Keratinocyte (primary cell): ENCODE measurements around the gene ZNF236. TPM values are rescaled to one million over a fixed set of nuclear protein-coding genes. Genes with fewer than 3 reads are reported as not detected.
A peak's percentile ranks its signal among the peaks of the same experiment; 100 is the strongest.

ENCODE experiments used
- DNase-seq: peaks from one replicate; pipeline ENCODE4 v3.0.0-alpha.2; 2011; ENCODE audit warnings: low read depth, missing footprints, low spot score
- FAIRE-seq: peaks from 2 replicates; lab custom pipeline; 2011; peaks lifted over from hg19 to GRCh38; lab: Jason Lieb, UNC
- H2AFZ ChIP-seq: 2 replicates; pipeline ENCODE4 v1.6.0; 2012; ENCODE audit warnings: low read length, control low read depth, inconsistent platforms; ENCODE audit not compliant: control insufficient read depth
- H3K27ac ChIP-seq: 2 replicates; pipeline ENCODE4 v1.5.1; 2011; ENCODE audit warnings: low read length; ENCODE audit not compliant: control insufficient read depth, insufficient read depth
- H3K27me3 ChIP-seq: 3 replicates; pipeline ENCODE4 v1.6.0; 2011; ENCODE audit warnings: low read length; ENCODE audit not compliant: control insufficient read depth, insufficient read depth; ENCODE audit errors: extremely low read depth
- H3K36me3 ChIP-seq, 2 experiments: 2 replicates in 1 of 2; 3 replicates in 1 of 2; pipeline ENCODE4 v1.5.1; 2011; ENCODE audit warnings: low read length in 2 of 2, mild to moderate bottlenecking in 1 of 2; ENCODE audit not compliant: control insufficient read depth in 2 of 2, insufficient read depth in 2 of 2; ENCODE audit errors: extremely low read depth in 1 of 2
- H3K4me1 ChIP-seq: 3 replicates; pipeline ENCODE4 v1.5.1; 2011; ENCODE audit warnings: low read length; ENCODE audit not compliant: control insufficient read depth, insufficient read depth; ENCODE audit errors: extremely low read depth
- H3K4me2 ChIP-seq: 3 replicates; pipeline ENCODE4 v1.6.0; 2011; ENCODE audit warnings: low read depth, low read length; ENCODE audit not compliant: control insufficient read depth, insufficient read depth; ENCODE audit errors: extremely low read depth
- H3K4me3 ChIP-seq, 3 experiments: fragments of 200-600 bp in 1 of 3; sonication (generic) in 1 of 3; 2 replicates in 2 of 3; 3 replicates in 1 of 3; pipeline ENCODE4 v1.5.1; 2011 to 2016; ENCODE audit warnings: low read length in 3 of 3, mild to moderate bottlenecking in 3 of 3, control low read depth in 2 of 3, inconsistent platforms in 1 of 3, low read depth in 1 of 3, mixed read lengths in 1 of 3, mixed run types in 1 of 3, moderate library complexity in 1 of 3; ENCODE audit not compliant: control insufficient read depth in 2 of 3, insufficient read depth in 2 of 3; ENCODE audit errors: extremely low read depth in 1 of 3
- H3K79me2 ChIP-seq: 2 replicates; pipeline ENCODE4 v1.6.0; 2012; ENCODE audit warnings: low read length; ENCODE audit not compliant: control insufficient read depth, insufficient read depth
- H3K9ac ChIP-seq: 3 replicates; pipeline ENCODE4 v1.6.0; 2011; ENCODE audit warnings: low read length; ENCODE audit not compliant: control insufficient read depth, insufficient read depth; ENCODE audit errors: extremely low read depth
- H3K9me1 ChIP-seq: 3 replicates; pipeline ENCODE4 v1.6.0; 2011; ENCODE audit warnings: low read length; ENCODE audit not compliant: control insufficient read depth, insufficient read depth; ENCODE audit errors: extremely low read depth
- H3K9me3 ChIP-seq: 2 replicates; pipeline ENCODE4 v1.5.1; 2012; ENCODE audit warnings: low read depth, low read length; ENCODE audit not compliant: control insufficient read depth
- H4K20me1 ChIP-seq: 3 replicates; pipeline ENCODE4 v1.6.0; 2011; ENCODE audit warnings: low read length; ENCODE audit not compliant: control insufficient read depth, insufficient read depth; ENCODE audit errors: extremely low read depth
- EZH2 ChIP-seq: IDR thresholded peaks from one replicate; pipeline ENCODE4 v1.6.1; 2012; ENCODE audit warnings: inconsistent platforms, mild to moderate bottlenecking, low read length, moderate library complexity
- dilution Hi-C: fragments of 300-500 bp; cut with MboI; formaldehyde crosslinking; loops from one replicate; pipeline ENCODE4 v1.7.0; 2020; ENCODE audit warnings: low sequenced_read_pairs; ENCODE audit not compliant: extremely low pct_ligation_motif_present
- polyA plus RNA-seq, 5 experiments: library from polyadenylated mRNA; depleted of rRNA in 3 of 5; stranded (reverse) in 3 of 5; stranded (forward) in 1 of 5; unstranded in 1 of 5; fragments of >200 nt; gene quantifications; 1 replicate in 1 of 5; 2 replicates in 3 of 5; 3 replicates in 1 of 5; pipeline versions ENCODE4 v1.2.1 to v1.2.3, GENCODE V29; 2011 to 2012; ENCODE audit warnings: missing spikeins in 2 of 5, low read depth in 1 of 5, low replicate concordance in 1 of 5
- TF ChIP-seq, protein P1 (sequence below), 3 experiments: IDR thresholded peaks in 1 of 3; conservative IDR thresholded peaks in 1 of 3; optimal IDR thresholded peaks in 1 of 3; 2 replicates in 2 of 3; 3 replicates in 1 of 3; pipeline versions ENCODE3 to v1.5.1; 2011; ENCODE audit warnings: low read length in 3 of 3, mild to moderate bottlenecking in 3 of 3, moderate library complexity in 2 of 3, control low read depth in 1 of 3, inconsistent platforms in 1 of 3; ENCODE audit not compliant: insufficient read depth in 2 of 3; ENCODE audit errors: extremely low read depth in 1 of 3

Gene ZNF236
- polyA plus RNA-seq, 1 donor (not counting 4 experiments of a cell fraction or from before 2014, with no cell fraction given): 4.5 TPM

GRCh38 chr18:76801567-76802505, 20.5 kb upstream of the ZNF236 start:
- H3K27ac ChIP-seq: no peak overlapping the region
- H3K9ac ChIP-seq: peak overlapping the region; percentile 44
- H2AFZ ChIP-seq: peak overlapping the region; percentile 94
- H3K27me3 ChIP-seq: no peaks in the 10 kb centered on the region
- DNase-seq: no peak
- dilution Hi-C loops: no loop called here
- H3K4me1 ChIP-seq: peaks cover 35% of the 10 kb centered on the region
- H3K4me2 ChIP-seq: peak overlapping the region; percentile 82
- H4K20me1 ChIP-seq: no peaks in the 10 kb centered on the region
- no peak for TF ChIP-seq EZH2
- TF ChIP-seq, protein P1, sequence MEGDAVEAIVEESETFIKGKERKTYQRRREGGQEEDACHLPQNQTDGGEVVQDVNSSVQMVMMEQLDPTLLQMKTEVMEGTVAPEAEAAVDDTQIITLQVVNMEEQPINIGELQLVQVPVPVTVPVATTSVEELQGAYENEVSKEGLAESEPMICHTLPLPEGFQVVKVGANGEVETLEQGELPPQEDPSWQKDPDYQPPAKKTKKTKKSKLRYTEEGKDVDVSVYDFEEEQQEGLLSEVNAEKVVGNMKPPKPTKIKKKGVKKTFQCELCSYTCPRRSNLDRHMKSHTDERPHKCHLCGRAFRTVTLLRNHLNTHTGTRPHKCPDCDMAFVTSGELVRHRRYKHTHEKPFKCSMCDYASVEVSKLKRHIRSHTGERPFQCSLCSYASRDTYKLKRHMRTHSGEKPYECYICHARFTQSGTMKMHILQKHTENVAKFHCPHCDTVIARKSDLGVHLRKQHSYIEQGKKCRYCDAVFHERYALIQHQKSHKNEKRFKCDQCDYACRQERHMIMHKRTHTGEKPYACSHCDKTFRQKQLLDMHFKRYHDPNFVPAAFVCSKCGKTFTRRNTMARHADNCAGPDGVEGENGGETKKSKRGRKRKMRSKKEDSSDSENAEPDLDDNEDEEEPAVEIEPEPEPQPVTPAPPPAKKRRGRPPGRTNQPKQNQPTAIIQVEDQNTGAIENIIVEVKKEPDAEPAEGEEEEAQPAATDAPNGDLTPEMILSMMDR (optimal IDR thresholded peaks at IDR 0.05 in 1 of 3, IDR thresholded peaks at IDR 0.05 in 1 of 3, conservative IDR thresholded peaks at IDR 0.05 in 1 of 3; ENCODE audit: extremely low read depth in 1 of 3, insufficient read depth in 2 of 3, low read length in 3 of 3): peak; percentile 65 to 96 (median 93)
- no peaks in the 10 kb centered on the region for H3K9me1 ChIP-seq
- no peak for FAIRE-seq
- H3K79me2 ChIP-seq: no peaks in the 10 kb centered on the region
- peak overlapping the region; percentile 32 to 55 (median 48) for H3K4me3 ChIP-seq
- no peaks in the 10 kb centered on the region for H3K36me3 ChIP-seq
- no peaks in the 10 kb centered on the region for H3K9me3 ChIP-seq

GRCh38 chr18:76803413-76803812, 18.9 kb upstream of the ZNF236 start:
- no peak for TF ChIP-seq EZH2
- TF ChIP-seq, protein P1 (optimal IDR thresholded peaks at IDR 0.05 in 1 of 3, IDR thresholded peaks at IDR 0.05 in 1 of 3, conservative IDR thresholded peaks at IDR 0.05 in 1 of 3; ENCODE audit: extremely low read depth in 1 of 3, insufficient read depth in 2 of 3, low read length in 3 of 3): no peak
- Histone ChIP-seq H3K9ac (peak overlapping the region; percentile 41), H2AFZ (peak overlapping the region; percentile 94), H3K4me1 (peaks cover 37% of the 10 kb centered on the region), H3K9me3 (no peaks in the 10 kb centered on the region), H3K36me3 (no peaks in the 10 kb centered on the region), H3K79me2 (no peaks in the 10 kb centered on the region), H3K9me1 (no peaks in the 10 kb centered on the region), H3K27ac (no peak overlapping the region), H3K27me3 (no peaks in the 10 kb centered on the region), H3K4me2 (peak overlapping the region; percentile 92), H4K20me1 (no peaks in the 10 kb centered on the region), H3K4me3 (peak overlapping the region in 2 of 3 experiments; percentile 22 to 59)
- FAIRE-seq: no peak
- no peak for DNase-seq
- dilution Hi-C loops: no loop called here
